Epithelial cell of proximal tubule (primary cell): Measurements from ENCODE around the gene ASAP2. TPM values are rescaled to one million over a fixed set of nuclear protein-coding genes. Genes with fewer than 3 reads are reported as not detected.

Experiments used
- DNase-seq: peaks from one replicate; pipeline ENCODE4 v3.0.0-alpha.2; 2011; ENCODE audit warnings: low read depth
- H3K4me3 ChIP-seq: 2 replicates; pipeline ENCODE4 v1.5.1; 2011; ENCODE audit warnings: low read depth, mild to moderate bottlenecking, low read length
- total RNA-seq: library from RNA; depleted of rRNA; stranded (reverse); fragments of >200 nt; gene quantifications from 2 replicates; pipeline ENCODE4 v1.2.3, GENCODE V29; 2015
- TF ChIP-seq, protein P1 (sequence below): conservative IDR thresholded peaks from 2 replicates; pipeline ENCODE4 v1.5.1; 2012; ENCODE audit warnings: low read depth, mild to moderate bottlenecking, low read length

The ASAP2 gene
- total RNA-seq, 1 donor from 2014 or later: 33.0 TPM

DNA sequence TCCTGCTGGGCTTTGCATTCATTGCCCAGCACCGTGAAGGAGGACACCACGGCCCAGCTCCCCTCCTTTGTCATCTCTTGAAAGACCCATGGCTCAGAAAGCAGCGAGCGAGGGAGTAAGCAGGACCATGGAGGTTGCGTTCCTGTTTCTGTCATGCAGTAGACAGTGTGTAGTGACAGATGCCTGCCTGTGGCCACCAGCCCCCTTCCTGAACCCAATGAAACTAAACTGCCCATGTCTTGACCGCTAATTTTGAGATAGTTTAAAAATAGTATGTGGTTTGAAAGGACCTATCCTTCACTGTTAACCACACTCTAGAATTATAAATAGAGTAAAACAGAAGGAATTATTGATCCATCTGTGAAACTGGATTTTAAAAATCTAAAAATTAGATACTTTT is 88.2 kb downstream of the ASAP2 start:
- TF ChIP-seq, protein P1, sequence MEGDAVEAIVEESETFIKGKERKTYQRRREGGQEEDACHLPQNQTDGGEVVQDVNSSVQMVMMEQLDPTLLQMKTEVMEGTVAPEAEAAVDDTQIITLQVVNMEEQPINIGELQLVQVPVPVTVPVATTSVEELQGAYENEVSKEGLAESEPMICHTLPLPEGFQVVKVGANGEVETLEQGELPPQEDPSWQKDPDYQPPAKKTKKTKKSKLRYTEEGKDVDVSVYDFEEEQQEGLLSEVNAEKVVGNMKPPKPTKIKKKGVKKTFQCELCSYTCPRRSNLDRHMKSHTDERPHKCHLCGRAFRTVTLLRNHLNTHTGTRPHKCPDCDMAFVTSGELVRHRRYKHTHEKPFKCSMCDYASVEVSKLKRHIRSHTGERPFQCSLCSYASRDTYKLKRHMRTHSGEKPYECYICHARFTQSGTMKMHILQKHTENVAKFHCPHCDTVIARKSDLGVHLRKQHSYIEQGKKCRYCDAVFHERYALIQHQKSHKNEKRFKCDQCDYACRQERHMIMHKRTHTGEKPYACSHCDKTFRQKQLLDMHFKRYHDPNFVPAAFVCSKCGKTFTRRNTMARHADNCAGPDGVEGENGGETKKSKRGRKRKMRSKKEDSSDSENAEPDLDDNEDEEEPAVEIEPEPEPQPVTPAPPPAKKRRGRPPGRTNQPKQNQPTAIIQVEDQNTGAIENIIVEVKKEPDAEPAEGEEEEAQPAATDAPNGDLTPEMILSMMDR: no peak
- DNase-seq: no peak
- H3K4me3 ChIP-seq: no peak overlapping the region

DNA sequence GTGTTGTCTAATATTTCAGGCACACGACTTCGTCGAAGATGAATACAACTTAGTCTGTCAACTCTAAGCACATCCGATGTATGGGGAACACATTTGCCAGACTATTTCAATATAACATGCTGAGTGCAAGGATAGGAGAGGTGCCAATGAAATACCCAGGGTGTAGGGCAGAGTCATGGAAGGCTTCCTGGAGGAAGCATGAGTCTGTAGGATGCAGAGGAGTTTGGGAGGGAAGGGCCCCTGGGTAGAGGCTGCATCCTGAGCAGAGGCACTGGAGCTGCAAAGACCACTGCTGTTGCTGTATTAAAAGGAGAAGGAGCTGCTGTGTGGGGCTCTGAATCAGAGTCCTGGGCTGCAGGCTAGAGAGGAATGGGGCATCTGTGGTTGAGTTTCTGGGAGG is 89.9 kb downstream of the ASAP2 start:
- no peak overlapping the region for H3K4me3 ChIP-seq
- DNase-seq: no peak
- TF ChIP-seq, protein P1: no peak

DNA sequence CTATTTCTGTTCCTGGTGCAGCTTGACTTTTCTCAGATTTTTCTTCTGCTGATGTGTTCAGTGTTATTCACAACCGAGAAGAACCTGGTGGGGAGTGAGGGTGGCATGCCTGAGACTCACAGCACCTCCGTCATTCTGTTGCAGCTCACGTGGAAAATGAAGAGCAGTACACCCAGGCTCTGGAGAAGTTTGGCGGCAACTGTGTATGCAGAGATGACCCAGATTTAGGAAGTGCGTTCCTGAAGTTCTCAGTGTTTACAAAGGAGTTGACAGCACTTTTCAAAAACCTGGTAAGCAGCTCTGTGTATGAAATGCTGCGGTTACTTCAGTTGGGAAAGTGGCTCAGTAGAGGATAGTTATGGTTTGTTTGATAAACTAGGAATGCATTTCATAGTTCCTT is 90.5 kb downstream of the ASAP2 start:
- DNase-seq: no peak
- TF ChIP-seq, protein P1: no peak
- H3K4me3 ChIP-seq: no peak overlapping the region

GRCh38 chr2:9297807-9298206 is 91.2 kb downstream of the ASAP2 start:
- TF ChIP-seq, protein P1: no peak
- DNase-seq: no peak
- no peak overlapping the region for H3K4me3 ChIP-seq

- TF ChIP-seq, protein P1: no peak
- no peak overlapping the region for H3K4me3 ChIP-seq
- no peak for DNase-seq
These were observed 92.0 kb downstream of the ASAP2 start for GRCh38 chr2:9298583-9298982.

GRCh38 chr2:9299161-9300100 is 92.8 kb downstream of the ASAP2 start:
- TF ChIP-seq, protein P1: no peak
- DNase-seq: no peak

DNA sequence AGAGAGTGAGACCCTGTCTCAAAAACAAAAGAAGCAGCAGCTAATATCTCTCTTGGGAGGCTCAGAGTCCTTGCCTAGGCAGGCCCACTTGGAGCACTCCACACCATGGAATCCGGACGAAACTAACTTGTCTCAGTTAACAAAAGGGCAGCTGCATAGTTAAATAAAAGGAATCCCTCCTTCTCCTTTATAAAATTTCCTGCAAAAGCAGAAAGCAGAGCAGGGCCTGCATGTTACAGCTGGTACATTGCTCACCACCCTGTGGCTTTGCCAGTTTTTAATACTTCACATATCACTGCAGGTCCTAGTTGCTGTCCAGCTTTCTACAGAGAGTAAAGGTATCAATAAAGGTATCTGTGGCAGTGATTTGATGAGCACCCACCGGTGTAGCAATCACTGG is 93.6 kb downstream of the ASAP2 start:
- TF ChIP-seq, protein P1: no peak
- no peak overlapping the region for H3K4me3 ChIP-seq

More at GRCh38 chr2:9299161-9300100, 92.8 kb downstream of the ASAP2 start:
- no peak overlapping the region for H3K4me3 ChIP-seq

More for the DNA sequence above, 93.6 kb downstream of the ASAP2 start:
- DNase-seq: no peak
